ENCODE results near the gene CYTH4.

Gene CYTH4

DNA sequence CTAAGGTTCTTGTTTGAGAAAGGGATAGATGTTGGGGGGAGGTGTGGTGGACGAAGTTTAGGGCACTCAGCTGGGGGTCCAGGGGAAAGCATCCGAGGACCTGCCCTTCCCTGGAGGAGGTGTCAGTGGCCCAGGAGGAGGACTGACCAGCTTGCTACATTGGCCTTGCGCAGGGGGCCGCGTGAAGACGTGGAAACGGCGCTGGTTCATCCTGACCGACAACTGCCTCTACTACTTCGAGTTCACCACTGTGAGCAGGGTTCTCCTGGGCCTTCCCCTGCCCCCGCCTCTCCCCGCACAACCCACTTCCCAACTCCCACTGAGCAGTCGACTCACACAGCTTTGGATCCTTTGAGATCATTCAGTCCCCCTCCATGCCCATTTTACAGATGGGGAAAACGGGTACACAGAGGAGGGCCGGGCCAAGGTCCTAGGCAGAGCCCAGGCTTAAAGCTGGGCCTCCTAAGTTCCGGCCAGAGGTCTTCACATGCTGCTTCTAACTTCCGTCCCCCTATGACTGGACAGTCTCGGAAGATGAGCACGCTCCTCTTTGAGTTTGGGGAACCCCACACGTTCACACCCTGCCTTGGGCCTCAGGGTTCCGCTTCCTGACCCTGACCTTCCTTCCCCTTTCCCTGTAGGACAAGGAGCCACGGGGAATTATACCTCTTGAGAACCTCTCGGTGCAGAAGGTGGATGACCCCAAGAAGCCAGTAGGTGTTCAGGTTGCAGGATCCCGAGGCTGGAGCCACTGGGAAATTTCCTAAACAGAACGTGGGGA, 28.7 kb downstream of the CYTH4 start:
- no peaks in the 10 kb centered on the region for H3K27me3 ChIP-seq (ENCODE audit: control insufficient read depth, insufficient read depth, low read length, poor library complexity, severe bottlenecking)
- H3K27ac ChIP-seq (ENCODE audit: insufficient read depth, low read depth, low read length, poor library complexity, severe bottlenecking): no peak overlapping the region
- no peak overlapping the region for H3K4me3 ChIP-seq (ENCODE audit: insufficient read depth, low read depth, low read length)
- WGBS, 2 experiments: 89% methylated on average over 25 of the region's 25 CpGs
- H3K4me1 ChIP-seq (ENCODE audit: control insufficient read depth, insufficient read depth, low read length): peaks cover 4% of the 10 kb centered on the region
- H3K9me3 ChIP-seq (ENCODE audit: control insufficient read depth, low read length): no peaks in the 10 kb centered on the region
- H3K36me3 ChIP-seq (ENCODE audit: control insufficient read depth, insufficient read depth, low read length): no peaks in the 10 kb centered on the region

DNA sequence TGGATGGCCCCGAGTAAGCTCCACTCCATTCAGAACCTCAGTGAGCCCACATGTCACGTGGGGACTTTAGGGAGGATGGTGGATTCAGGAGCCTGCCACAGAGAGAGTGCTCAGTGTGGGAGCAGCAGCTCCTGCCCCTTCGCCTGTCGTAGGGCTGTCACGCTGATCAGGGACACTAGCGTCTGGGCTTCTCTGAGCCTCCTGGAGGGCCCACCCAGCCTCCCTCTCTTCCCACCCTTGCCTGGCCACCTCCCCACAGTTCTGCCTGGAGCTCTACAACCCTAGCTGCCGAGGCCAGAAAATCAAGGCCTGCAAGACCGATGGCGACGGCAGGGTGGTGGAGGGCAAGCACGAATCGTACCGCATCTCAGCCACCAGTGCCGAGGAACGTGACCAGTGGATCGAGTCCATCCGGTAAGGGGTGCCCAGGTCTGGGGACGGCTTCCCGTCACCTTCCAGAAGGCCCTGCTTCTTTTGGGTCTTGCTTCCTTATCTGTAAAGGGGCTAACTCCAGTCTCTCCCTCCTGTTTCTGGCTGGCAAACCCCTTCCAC, 29.5 kb downstream of the CYTH4 start:
- H3K27ac ChIP-seq (ENCODE audit: insufficient read depth, low read depth, low read length, poor library complexity, severe bottlenecking): no peak overlapping the region
- WGBS, 2 experiments: 88% methylated on average over 19 of the region's 19 CpGs
- no peaks in the 10 kb centered on the region for H3K36me3 ChIP-seq (ENCODE audit: control insufficient read depth, insufficient read depth, low read length)
- peaks cover 4% of the 10 kb centered on the region for H3K4me1 ChIP-seq (ENCODE audit: control insufficient read depth, insufficient read depth, low read length)
- H3K27me3 ChIP-seq (ENCODE audit: control insufficient read depth, insufficient read depth, low read length, poor library complexity, severe bottlenecking): no peaks in the 10 kb centered on the region
- H3K9me3 ChIP-seq (ENCODE audit: control insufficient read depth, low read length): no peaks in the 10 kb centered on the region
- no peak overlapping the region for H3K4me3 ChIP-seq (ENCODE audit: insufficient read depth, low read depth, low read length)

DNA sequence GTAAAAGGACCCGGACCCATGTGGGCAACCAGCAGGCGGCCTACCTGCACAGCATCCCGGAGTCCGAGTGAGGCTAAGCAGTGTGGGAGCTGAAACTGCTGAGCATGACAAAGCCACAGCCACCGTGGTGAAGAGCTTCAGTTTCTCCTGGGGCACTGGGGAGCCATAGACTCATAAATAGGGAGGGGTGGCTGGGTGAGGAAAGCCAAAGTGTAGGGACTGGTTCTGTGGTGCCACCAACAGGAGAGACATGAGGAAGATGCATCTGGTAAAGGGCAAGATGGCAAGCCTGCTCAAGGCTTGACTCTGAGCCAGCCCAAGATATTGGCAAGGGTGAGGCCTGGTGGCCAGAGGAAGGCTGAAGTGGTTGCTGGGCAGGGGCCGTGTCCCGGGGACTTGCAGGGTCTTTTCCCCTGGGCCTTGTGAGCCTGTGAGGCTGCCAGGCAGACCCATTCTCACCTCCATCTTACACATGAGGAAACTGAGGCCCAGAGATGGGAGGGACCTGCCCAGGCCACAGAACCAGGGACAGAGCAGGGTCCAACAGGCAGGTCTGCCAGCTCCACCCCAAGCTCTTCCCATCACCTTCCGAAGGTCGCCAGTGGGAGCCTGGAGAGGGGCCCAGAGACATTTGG, 30.4 kb downstream of the CYTH4 start:
- Histone ChIP-seq H3K27ac (ENCODE audit: insufficient read depth, low read depth, low read length, poor library complexity, severe bottlenecking) (no peak overlapping the region), H3K27me3 (ENCODE audit: control insufficient read depth, insufficient read depth, low read length, poor library complexity, severe bottlenecking) (no peaks in the 10 kb centered on the region), H3K4me3 (ENCODE audit: insufficient read depth, low read depth, low read length) (no peak overlapping the region), H3K9me3 (ENCODE audit: control insufficient read depth, low read length) (no peaks in the 10 kb centered on the region), H3K4me1 (ENCODE audit: control insufficient read depth, insufficient read depth, low read length) (no peaks in the 10 kb centered on the region), H3K36me3 (ENCODE audit: control insufficient read depth, insufficient read depth, low read length) (no peaks in the 10 kb centered on the region)
- 92 to 93% methylated on average over 9 of the region's 9 CpGs for WGBS, 2 experiments

DNA sequence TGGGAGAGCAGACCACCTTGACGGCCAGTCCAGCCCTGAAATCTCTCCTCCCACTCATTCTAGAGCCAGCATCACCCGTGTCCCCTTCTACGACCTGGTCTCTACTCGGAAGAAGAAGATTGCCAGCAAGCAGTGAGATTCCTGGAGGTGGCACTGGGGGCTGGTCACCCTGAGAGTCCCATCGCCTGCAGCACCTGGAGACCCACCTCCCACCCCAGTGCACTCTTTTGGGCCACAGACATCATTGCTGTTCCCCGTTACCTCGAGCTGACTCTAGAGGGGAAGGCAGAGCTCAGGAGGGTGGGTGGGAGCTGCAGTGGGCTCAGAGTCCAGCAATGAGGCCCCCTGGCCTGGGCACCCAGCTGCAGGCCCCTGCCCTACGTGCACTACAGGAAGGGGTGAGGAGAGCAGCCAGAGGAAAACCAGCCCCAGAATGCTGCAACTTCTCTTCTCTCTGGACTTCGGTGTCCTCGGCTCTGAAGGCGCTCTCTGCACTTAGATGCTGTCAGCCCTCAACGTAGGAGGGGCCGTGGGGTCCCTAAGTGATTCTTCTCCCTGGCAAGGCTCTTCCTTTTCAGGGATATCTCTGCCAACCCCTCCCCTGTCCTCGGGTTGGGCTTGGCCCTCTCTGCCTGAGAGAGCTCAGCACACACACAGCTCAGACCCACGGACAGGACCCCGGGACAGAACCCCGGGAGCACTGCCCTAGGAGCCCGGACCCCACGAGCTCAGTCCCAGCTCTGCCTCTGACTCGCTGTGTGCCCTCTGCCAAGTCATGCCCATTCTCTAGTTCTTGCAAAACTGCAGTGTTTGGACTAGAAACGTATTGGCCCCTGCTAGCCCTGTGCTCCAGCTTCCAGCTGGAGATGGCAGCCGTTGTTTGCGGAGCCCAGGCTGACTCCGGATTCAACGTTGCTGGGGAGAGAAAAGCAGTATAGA, 31.3 kb downstream of the CYTH4 start:
- 84 to 85% methylated on average over 25 of the region's 25 CpGs for WGBS, 2 experiments
- H3K4me1 ChIP-seq (ENCODE audit: control insufficient read depth, insufficient read depth, low read length): peaks cover 5% of the 10 kb centered on the region
- no peaks in the 10 kb centered on the region for H3K27me3 ChIP-seq (ENCODE audit: control insufficient read depth, insufficient read depth, low read length, poor library complexity, severe bottlenecking)

DNA sequence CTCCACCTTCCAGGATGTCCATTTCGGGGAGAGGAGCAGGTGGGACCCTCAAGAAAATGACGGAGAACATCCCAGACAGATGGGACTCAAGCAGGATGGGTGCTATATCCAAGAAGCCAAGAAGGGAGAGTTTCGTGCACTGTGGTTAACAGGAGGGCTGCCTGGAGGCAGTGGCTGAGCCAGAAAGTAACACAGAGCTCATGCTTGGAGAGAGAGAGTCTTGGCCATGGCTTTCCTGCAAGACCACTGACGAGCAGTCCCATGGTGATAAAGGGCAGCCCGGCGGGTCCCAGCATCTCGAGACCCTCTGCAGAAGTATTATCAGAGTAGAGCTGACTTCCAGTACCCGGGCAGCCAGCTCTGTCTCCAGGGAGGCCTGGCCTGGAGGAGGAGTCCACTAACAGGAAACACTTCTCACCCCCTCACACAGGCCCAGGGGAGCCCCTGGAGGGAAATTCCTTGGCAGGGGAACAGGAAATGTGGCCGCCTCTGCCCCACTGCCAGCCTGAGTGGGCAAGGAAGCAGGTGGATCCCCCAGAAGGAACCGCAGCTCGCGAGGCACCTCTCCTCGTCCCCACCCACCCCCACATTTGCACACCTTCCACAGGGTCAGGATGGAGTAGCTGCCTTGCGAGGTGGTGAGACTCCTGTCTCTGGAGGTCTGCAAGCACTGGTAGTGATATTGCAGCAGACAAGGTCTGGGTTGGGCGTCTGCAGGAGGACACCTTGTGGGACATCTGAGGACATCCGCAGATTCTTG, 32.2 kb downstream of the CYTH4 start:
- Histone ChIP-seq H3K27me3 (ENCODE audit: control insufficient read depth, insufficient read depth, low read length, poor library complexity, severe bottlenecking) (no peaks in the 10 kb centered on the region), H3K4me1 (ENCODE audit: control insufficient read depth, insufficient read depth, low read length) (peaks cover 12% of the 10 kb centered on the region), H3K36me3 (ENCODE audit: control insufficient read depth, insufficient read depth, low read length) (no peaks in the 10 kb centered on the region), H3K4me3 (ENCODE audit: insufficient read depth, low read depth, low read length) (no peak overlapping the region), H3K9me3 (ENCODE audit: control insufficient read depth, low read length) (no peaks in the 10 kb centered on the region), H3K27ac (ENCODE audit: insufficient read depth, low read depth, low read length, poor library complexity, severe bottlenecking) (no peak overlapping the region)
- 87 to 89% methylated on average over 16 of the region's 16 CpGs for WGBS, 2 experiments

More for the DNA sequence above, 31.3 kb downstream of the CYTH4 start:
- no peak overlapping the region for H3K27ac ChIP-seq (ENCODE audit: insufficient read depth, low read depth, low read length, poor library complexity, severe bottlenecking)
- no peaks in the 10 kb centered on the region for H3K36me3 ChIP-seq (ENCODE audit: control insufficient read depth, insufficient read depth, low read length)
- H3K4me3 ChIP-seq (ENCODE audit: insufficient read depth, low read depth, low read length): no peak overlapping the region
- H3K9me3 ChIP-seq (ENCODE audit: control insufficient read depth, low read length): no peaks in the 10 kb centered on the region

DNA sequence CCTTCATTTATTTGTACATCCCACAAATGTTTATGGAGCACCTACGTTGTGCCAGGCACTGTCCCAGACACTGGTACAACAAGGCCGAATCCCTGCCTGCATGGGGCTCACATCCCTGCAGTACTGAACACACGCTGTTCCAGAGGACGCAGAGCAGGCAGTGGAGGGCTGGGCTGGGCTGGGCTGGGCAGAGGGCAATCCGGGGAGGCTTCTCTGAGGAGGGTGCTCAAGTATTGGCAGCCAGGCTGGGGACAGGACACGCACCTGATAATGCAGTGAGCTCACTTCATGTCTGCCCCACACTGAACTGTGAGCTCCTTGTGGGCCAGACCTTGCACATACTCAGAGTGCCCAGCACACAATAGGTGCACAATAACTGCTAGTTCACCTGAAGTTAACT, 34.1 kb downstream of the CYTH4 start:
- Histone ChIP-seq H3K9me3 (ENCODE audit: control insufficient read depth, low read length) (no peaks in the 10 kb centered on the region), H3K27me3 (ENCODE audit: control insufficient read depth, insufficient read depth, low read length, poor library complexity, severe bottlenecking) (no peaks in the 10 kb centered on the region), H3K4me3 (ENCODE audit: insufficient read depth, low read depth, low read length) (no peak overlapping the region), H3K36me3 (ENCODE audit: control insufficient read depth, insufficient read depth, low read length) (no peaks in the 10 kb centered on the region), H3K4me1 (ENCODE audit: control insufficient read depth, insufficient read depth, low read length) (peaks cover 18% of the 10 kb centered on the region), H3K27ac (ENCODE audit: insufficient read depth, low read depth, low read length, poor library complexity, severe bottlenecking) (no peak overlapping the region)
- 87 to 89% methylated on average over 6 of the region's 6 CpGs for WGBS, 2 experiments

DNA sequence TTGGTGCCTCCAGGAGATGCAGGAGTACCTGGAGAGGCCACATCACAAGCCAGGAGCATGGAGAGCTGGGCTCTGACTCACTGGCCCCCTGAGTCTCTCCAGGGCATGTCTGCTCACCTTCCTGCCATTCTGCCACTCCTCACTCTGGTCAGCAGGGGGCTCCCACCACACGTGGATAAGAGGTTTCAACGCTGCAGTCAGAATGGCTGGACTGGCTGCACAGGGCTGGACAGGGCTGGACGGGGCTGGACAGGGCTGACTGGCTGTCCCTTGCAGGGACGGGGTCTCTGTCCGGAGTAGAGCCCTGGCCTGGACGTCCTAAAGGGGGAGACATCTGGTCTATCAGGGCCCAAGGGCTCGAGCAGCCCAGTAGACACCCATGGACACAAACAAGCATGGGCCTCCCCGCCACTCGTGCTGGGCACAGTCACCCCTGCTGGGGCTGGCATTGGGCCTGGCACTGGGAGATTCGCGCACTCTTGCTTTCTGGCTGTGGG, 34.6 kb downstream of the CYTH4 start:
- no peaks in the 10 kb centered on the region for H3K36me3 ChIP-seq (ENCODE audit: control insufficient read depth, insufficient read depth, low read length)
- H3K27ac ChIP-seq (ENCODE audit: insufficient read depth, low read depth, low read length, poor library complexity, severe bottlenecking): no peak overlapping the region
- no peaks in the 10 kb centered on the region for H3K27me3 ChIP-seq (ENCODE audit: control insufficient read depth, insufficient read depth, low read length, poor library complexity, severe bottlenecking)
- 55% methylated on average over 11 of the region's 11 CpGs for WGBS, 2 experiments
- H3K4me3 ChIP-seq (ENCODE audit: insufficient read depth, low read depth, low read length): no peak overlapping the region
- peaks cover 18% of the 10 kb centered on the region for H3K4me1 ChIP-seq (ENCODE audit: control insufficient read depth, insufficient read depth, low read length)
- no peaks in the 10 kb centered on the region for H3K9me3 ChIP-seq (ENCODE audit: control insufficient read depth, low read length)

DNA sequence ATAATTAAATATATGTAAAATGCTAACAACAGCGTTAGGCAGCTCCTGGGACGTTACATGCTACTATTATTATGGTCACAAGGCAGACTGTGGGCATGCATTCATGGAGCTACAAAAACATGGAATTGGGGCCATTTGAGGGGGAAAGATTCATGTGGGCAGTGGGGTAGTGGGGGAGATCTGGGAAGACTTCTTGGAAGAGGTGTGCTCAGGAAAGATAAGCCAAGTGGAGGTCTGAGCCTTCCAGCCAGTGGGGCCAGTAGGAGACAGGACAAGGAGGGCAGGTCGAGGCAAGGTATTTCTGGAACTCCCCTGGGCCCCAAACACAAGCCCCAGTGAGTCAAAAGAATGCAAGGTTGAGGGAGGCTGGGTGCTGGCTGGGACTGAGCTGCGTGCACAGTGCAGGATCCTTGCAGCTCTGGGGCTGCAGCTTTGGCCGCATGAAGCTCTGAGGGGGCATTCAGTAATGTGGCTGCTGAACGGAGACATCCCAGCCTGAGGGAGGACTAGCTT, 35.4 kb downstream of the CYTH4 start:
- 85 to 91% methylated on average over 6 of the region's 6 CpGs for WGBS, 2 experiments
- Histone ChIP-seq H3K4me1 (ENCODE audit: control insufficient read depth, insufficient read depth, low read length) (peaks cover 18% of the 10 kb centered on the region), H3K27ac (ENCODE audit: insufficient read depth, low read depth, low read length, poor library complexity, severe bottlenecking) (no peak overlapping the region), H3K27me3 (ENCODE audit: control insufficient read depth, insufficient read depth, low read length, poor library complexity, severe bottlenecking) (peaks cover 5% of the 10 kb centered on the region), H3K36me3 (ENCODE audit: control insufficient read depth, insufficient read depth, low read length) (no peaks in the 10 kb centered on the region), H3K9me3 (ENCODE audit: control insufficient read depth, low read length) (no peaks in the 10 kb centered on the region), H3K4me3 (ENCODE audit: insufficient read depth, low read depth, low read length) (no peak overlapping the region)

DNA sequence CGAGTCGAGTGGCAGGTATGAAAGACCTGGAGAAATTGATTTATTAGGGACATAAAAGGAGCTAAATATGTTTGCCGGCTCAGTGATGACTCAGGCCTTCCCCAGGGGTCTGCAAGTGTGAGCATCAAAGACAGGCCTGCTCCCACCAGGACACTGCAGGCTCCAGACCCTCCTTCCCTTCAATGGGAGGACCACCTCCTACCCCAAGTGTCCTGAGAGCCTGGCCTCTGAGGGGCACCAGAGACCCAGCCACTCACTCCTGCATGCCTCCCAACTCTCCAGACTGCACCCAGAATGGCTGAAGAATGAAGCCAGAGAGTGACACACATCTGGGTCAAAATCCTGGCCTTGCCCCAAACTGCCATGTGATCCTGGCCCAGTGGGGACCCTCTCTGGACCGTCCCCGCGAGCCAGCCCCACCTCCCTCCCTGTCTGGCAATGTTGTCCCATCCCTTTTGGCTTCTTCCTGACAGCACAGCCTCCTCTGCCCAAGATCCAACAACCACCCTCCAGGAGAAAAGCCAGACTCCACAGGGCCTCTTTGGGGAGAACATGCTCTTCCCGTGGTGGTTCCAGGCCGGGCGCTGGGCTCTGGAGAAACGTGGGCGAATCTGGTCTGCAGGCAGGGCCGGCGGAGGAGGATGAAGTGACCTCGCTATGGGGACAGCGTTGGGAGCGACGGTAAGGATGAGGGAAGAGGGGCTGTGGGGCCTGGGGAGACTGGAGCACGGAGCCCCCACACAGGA, 36.2 kb downstream of the CYTH4 start:
- Histone ChIP-seq H3K36me3 (ENCODE audit: control insufficient read depth, insufficient read depth, low read length) (no peaks in the 10 kb centered on the region), H3K4me1 (ENCODE audit: control insufficient read depth, insufficient read depth, low read length) (peaks cover 18% of the 10 kb centered on the region), H3K9me3 (ENCODE audit: control insufficient read depth, low read length) (no peaks in the 10 kb centered on the region), H3K4me3 (ENCODE audit: insufficient read depth, low read depth, low read length) (no peak overlapping the region), H3K27ac (ENCODE audit: insufficient read depth, low read depth, low read length, poor library complexity, severe bottlenecking) (no peak overlapping the region), H3K27me3 (ENCODE audit: control insufficient read depth, insufficient read depth, low read length, poor library complexity, severe bottlenecking) (peaks cover 13% of the 10 kb centered on the region)
- WGBS, 2 experiments: 88% methylated on average over 18 of the region's 18 CpGs

Data from ectodermal cell (in vitro differentiated cells).